Right lobe of liver (tissue), 5 donors: ENCODE results near the gene DNAJA1. TPM values are rescaled to one million over a fixed set of nuclear protein-coding genes. Genes with fewer than 3 reads are reported as not detected.

Source experiments
- total RNA-seq, 6 experiments: library from RNA; depleted of rRNA in 2 of 6; stranded (reverse); fragments of >200 nt in 2 of 6; fragmentation: NEBNext Ultra II Directional in 3 of 6; extraction: Animal tissue kit (Norgen Biotek cat#: 25700) in 3 of 6; gene quantifications; one replicate each; pipeline versions ENCODE4 v1.1.0 to v1.2.4, GENCODE V29; 2016 to 2023
- donor health status: DM: no; HTN: no; CAD: no.
- donor health status: DM: no; HTN: no; CAD: no.
- donor health status: DM: no; HTN: yes; CAD: no.
- donor health status: DM: no; HTN: yes; CAD: no.

DNAJA1 gene
- total RNA-seq, 6 experiments from 2014 or later, result 60.1 to 130 (median 93.9) TPM

Other genes with a start within 250 kb of the DNAJA1 start
- gene TMEM215, start 241.7 kb upstream of the DNAJA1 start, total RNA-seq, result not detected
- gene APTX, start 23.6 kb upstream of the DNAJA1 start, total RNA-seq, result 10 to 100 TPM; 11.4 to 23.2 (median 15.3) TPM
- gene SMU1, start 51.4 kb downstream of the DNAJA1 start, total RNA-seq, result 10 to 100 TPM in 2 of 6 experiments, 1 to 10 TPM in 4; 7.0 to 10.4 (median 8.5) TPM
- 100 to 1,000 TPM in 1 of 6 experiments, 10 to 100 TPM in 5; 48.5 to 145 (median 79.5) TPM for gene B4GALT1, start 142.1 kb downstream of the DNAJA1 start, total RNA-seq
- gene SPINK4, start 214.9 kb downstream of the DNAJA1 start, total RNA-seq, result not detected
- gene BAG1, start 239.4 kb downstream of the DNAJA1 start, total RNA-seq, result 10 to 100 TPM; 28.8 to 42.6 (median 38.1) TPM
- 10 to 100 TPM; 19.7 to 30.3 (median 26.0) TPM for gene CHMP5, start 239.8 kb downstream of the DNAJA1 start, total RNA-seq